HEK293T (cell line): ENCODE measurements around the gene EHBP1.

Experiments
- BHLHE40 ChIP-seq: fragments of 450-650 bp; IDR thresholded peaks from 2 replicates; pipeline ENCODE4 v1.6.1; 2016; ENCODE audit warnings: mild to moderate bottlenecking, moderate library complexity, borderline replicate concordance
- CTBP1 ChIP-seq: fragments of 450-650 bp; IDR thresholded peaks from 2 replicates; pipeline ENCODE4 v1.6.1; 2016; ENCODE audit warnings: borderline replicate concordance
- ELF4 ChIP-seq: fragments of 450-650 bp; IDR thresholded peaks from 2 replicates; pipeline ENCODE4 v1.6.1; 2017; ENCODE audit warnings: antibody characterized with exemption
- FOXA1 ChIP-seq: fragments of 450-650 bp; IDR thresholded peaks from 2 replicates; pipeline ENCODE4 v1.6.1; 2016; ENCODE audit warnings: mild to moderate bottlenecking
- LEF1 ChIP-seq: fragments of 450-650 bp; IDR thresholded peaks from 2 replicates; pipeline ENCODE4 v1.6.1; 2017; ENCODE audit warnings: mild to moderate bottlenecking, borderline replicate concordance
- PKNOX1 ChIP-seq: fragments of 450-650 bp; IDR thresholded peaks from 2 replicates; pipeline ENCODE4 v1.6.1; 2016
- SUZ12 ChIP-seq: fragments of 450-650 bp; IDR thresholded peaks from 2 replicates; pipeline ENCODE4 v1.6.1; 2016; ENCODE audit warnings: mild to moderate bottlenecking
- TARDBP ChIP-seq: fragments of 450-650 bp; IDR thresholded peaks from 2 replicates; pipeline ENCODE4 v1.6.1; 2016

GRCh38 chr2:63056107-63057050 lies 350.9 kb downstream of the EHBP1 start:
- TF ChIP-seq TARDBP (no peak), FOXA1 (no peak), PKNOX1 (no peak), LEF1 (no peak), BHLHE40 (no peak), SUZ12 (no peak), ELF4 (no peak), CTBP1 (no peak)
